ES-I3 (cell line): ENCODE measurements around the gene SLC24A3.

Experiments used
- H3K36me3 ChIP-seq: 2 replicates; pipeline ENCODE4 v1.6.1; 2013; ENCODE audit warnings: mild to moderate bottlenecking, low read length, control low read depth, moderate library complexity; ENCODE audit not compliant: insufficient read depth
- H3K4me1 ChIP-seq: 2 replicates; pipeline ENCODE4 v1.6.1; 2013; ENCODE audit warnings: mild to moderate bottlenecking, control low read depth, low read length; ENCODE audit not compliant: insufficient read depth
- H3K9ac ChIP-seq: 2 replicates; pipeline ENCODE4 v1.6.1; 2013; ENCODE audit warnings: low read depth, mild to moderate bottlenecking, low read length, moderate library complexity
- H3K9me3 ChIP-seq: 2 replicates; pipeline ENCODE4 v1.6.1; 2013; ENCODE audit warnings: mild to moderate bottlenecking, low read length, moderate library complexity; ENCODE audit not compliant: control insufficient read depth, insufficient read depth

SLC24A3 gene

GRCh38 chr20:19218411-19218810 lies 6.0 kb downstream of the SLC24A3 start:
- H3K4me1 ChIP-seq = no peaks in the 10 kb centered on the region
- no peaks in the 10 kb centered on the region for H3K36me3 ChIP-seq
- no peak overlapping the region for H3K9ac ChIP-seq
- no peaks in the 10 kb centered on the region for H3K9me3 ChIP-seq

GRCh38 chr20:19222520-19223040 lies 10.1 kb downstream of the SLC24A3 start:
- Histone ChIP-seq H3K36me3 (no peaks in the 10 kb centered on the region), H3K4me1 (no peaks in the 10 kb centered on the region), H3K9me3 (no peaks in the 10 kb centered on the region; the same call in 1 of the 2 replicates), H3K9ac (no peak overlapping the region)

- no peaks in the 10 kb centered on the region for H3K36me3 ChIP-seq
- no peaks in the 10 kb centered on the region for H3K4me1 ChIP-seq
Observed at GRCh38 chr20:19223640-19224039, 11.2 kb downstream of the SLC24A3 start.

GRCh38 chr20:19231359-19232035 lies 19.1 kb downstream of the SLC24A3 start:
- Histone ChIP-seq H3K9me3 (no peaks in the 10 kb centered on the region), H3K36me3 (no peaks in the 10 kb centered on the region), H3K9ac (no peak overlapping the region), H3K4me1 (no peaks in the 10 kb centered on the region)

More at GRCh38 chr20:19223640-19224039, 11.2 kb downstream of the SLC24A3 start:
- H3K9ac ChIP-seq = no peak overlapping the region
- no peaks in the 10 kb centered on the region; the same call in 1 of the 2 replicates for H3K9me3 ChIP-seq

- Histone ChIP-seq H3K4me1 (no peaks in the 10 kb centered on the region), H3K9me3 (no peaks in the 10 kb centered on the region), H3K9ac (no peak overlapping the region), H3K36me3 (no peaks in the 10 kb centered on the region)
Observed at GRCh38 chr20:19232997-19233794, 20.8 kb downstream of the SLC24A3 start.

GRCh38 chr20:19236371-19237055 lies 24.1 kb downstream of the SLC24A3 start:
- Histone ChIP-seq H3K9ac (no peak overlapping the region), H3K36me3 (no peaks in the 10 kb centered on the region), H3K4me1 (no peaks in the 10 kb centered on the region), H3K9me3 (no peaks in the 10 kb centered on the region)

- Histone ChIP-seq H3K9ac (no peak overlapping the region), H3K4me1 (no peaks in the 10 kb centered on the region), H3K36me3 (no peaks in the 10 kb centered on the region), H3K9me3 (no peaks in the 10 kb centered on the region)
Observed at GRCh38 chr20:19241440-19241839, 29.0 kb downstream of the SLC24A3 start.

GRCh38 chr20:19244291-19244690 lies 31.8 kb downstream of the SLC24A3 start:
- H3K4me1 ChIP-seq = no peaks in the 10 kb centered on the region
- H3K9ac ChIP-seq = no peak overlapping the region
- no peaks in the 10 kb centered on the region for H3K36me3 ChIP-seq
- H3K9me3 ChIP-seq = no peaks in the 10 kb centered on the region

- no peaks in the 10 kb centered on the region for H3K4me1 ChIP-seq
- H3K9ac ChIP-seq = no peak overlapping the region
- H3K9me3 ChIP-seq = no peaks in the 10 kb centered on the region
- no peaks in the 10 kb centered on the region for H3K36me3 ChIP-seq
Observed at GRCh38 chr20:19249106-19249879, 36.9 kb downstream of the SLC24A3 start.

- H3K9me3 ChIP-seq = no peaks in the 10 kb centered on the region
- no peak overlapping the region for H3K9ac ChIP-seq
- H3K36me3 ChIP-seq = no peaks in the 10 kb centered on the region
- no peaks in the 10 kb centered on the region for H3K4me1 ChIP-seq
Observed at GRCh38 chr20:19250346-19250745, 37.9 kb downstream of the SLC24A3 start.

GRCh38 chr20:19251506-19251905 lies 39.1 kb downstream of the SLC24A3 start:
- H3K4me1 ChIP-seq = no peaks in the 10 kb centered on the region
- no peaks in the 10 kb centered on the region for H3K36me3 ChIP-seq
- H3K9ac ChIP-seq = no peak overlapping the region
- no peaks in the 10 kb centered on the region for H3K9me3 ChIP-seq

- Histone ChIP-seq H3K9me3 (no peaks in the 10 kb centered on the region), H3K36me3 (no peaks in the 10 kb centered on the region), H3K9ac (no peak overlapping the region), H3K4me1 (no peaks in the 10 kb centered on the region)
Observed at GRCh38 chr20:19251958-19252357, 39.5 kb downstream of the SLC24A3 start.

- Histone ChIP-seq H3K9ac (no peak overlapping the region), H3K9me3 (no peaks in the 10 kb centered on the region), H3K36me3 (no peaks in the 10 kb centered on the region), H3K4me1 (no peaks in the 10 kb centered on the region)
Observed at GRCh38 chr20:19252451-19253120, 40.1 kb downstream of the SLC24A3 start.
